Measurements from ENCODE around the gene PACSIN2.
A peak's percentile ranks its signal among the peaks of the same experiment; 100 is the strongest.

Gene PACSIN2

GRCh38 chr22:42934338-42934737 lies 80.6 kb downstream of the PACSIN2 start:
- H3K4me3 ChIP-seq: peak overlapping the region in 8 of 10 experiments; percentile 25 to 63 (median 48); a peak in 16 of 20 replicates
- H3K9me3 ChIP-seq (replicated peaks in 1 of 11): no peaks in the 10 kb centered on the region
- peak overlapping the region; percentile 75 to 92 (median 81) for H3K9ac ChIP-seq
- peaks cover 10 to 96% (median 24%) of the 10 kb centered on the region in 11 experiments; a peak in 17 of 22 replicates for H4K20me1 ChIP-seq
- H3K4me2 ChIP-seq: peak overlapping the region; percentile 84 to 100 (median 95)
- TF ChIP-seq Cebpa-rat (IDR thresholded peaks at IDR 0.05): no peak
- peak overlapping the region; percentile 90 to 100 (median 95) for H3K27ac ChIP-seq
- H3K27me3 ChIP-seq: no peaks in the 10 kb centered on the region
- peaks cover 93 to 100% (median 98%) of the 10 kb centered on the region in 10 experiments for H3K4me1 ChIP-seq
- H3K36me3 ChIP-seq: peaks cover 0 to 10% (median 0%) of the 10 kb centered on the region in 11 experiments; a peak in 2 of 22 replicates

GRCh38 chr22:42933485-42934091 lies 81.4 kb downstream of the PACSIN2 start:
- Histone ChIP-seq H3K9ac (peak overlapping the region; percentile 75 to 92 (median 81)), H3K36me3 (peaks cover 0 to 10% (median 0%) of the 10 kb centered on the region in 11 experiments; a peak in 2 of 22 replicates), H3K4me1 (peaks cover 93 to 100% (median 98%) of the 10 kb centered on the region in 10 experiments), H3K4me2 (peak overlapping the region; percentile 84 to 100 (median 95)), H3K27ac (peak overlapping the region; percentile 90 to 100 (median 95)), H3K9me3 (replicated peaks in 1 of 11) (no peaks in the 10 kb centered on the region), H4K20me1 (peaks cover 3 to 96% (median 17%) of the 10 kb centered on the region in 11 experiments; a peak in 17 of 22 replicates), H3K27me3 (no peaks in the 10 kb centered on the region), H3K4me3 (peak overlapping the region in 8 of 10 experiments; percentile 45 to 63 (median 48); a peak in 16 of 20 replicates)
- no peak for TF ChIP-seq Cebpa-rat (IDR thresholded peaks at IDR 0.05)

GRCh38 chr22:42932857-42933484 lies 82.0 kb downstream of the PACSIN2 start:
- peaks cover 0 to 8% (median 4%) of the 10 kb centered on the region in 11 experiments; a peak in 9 of 22 replicates for H3K36me3 ChIP-seq
- peak overlapping the region; percentile 90 to 100 (median 95) for H3K27ac ChIP-seq
- peaks cover 93 to 100% (median 98%) of the 10 kb centered on the region in 10 experiments for H3K4me1 ChIP-seq
- no peaks in the 10 kb centered on the region for H3K27me3 ChIP-seq
- peak overlapping the region; percentile 84 to 100 (median 95) for H3K4me2 ChIP-seq
- no peak for TF ChIP-seq Cebpa-rat (IDR thresholded peaks at IDR 0.05)
- H3K4me3 ChIP-seq: peak overlapping the region in 9 of 10 experiments; percentile 2 to 63 (median 47); a peak in 15 of 20 replicates
- H3K9me3 ChIP-seq (replicated peaks in 1 of 11): no peaks in the 10 kb centered on the region
- H3K9ac ChIP-seq: peak overlapping the region; percentile 75 to 92 (median 81)
- peaks cover 0 to 96% (median 10%) of the 10 kb centered on the region in 11 experiments; a peak in 15 of 22 replicates for H4K20me1 ChIP-seq

- Histone ChIP-seq H3K27me3 (no peaks in the 10 kb centered on the region), H3K9ac (peak overlapping the region; percentile 75 to 92 (median 81)), H3K4me1 (peaks cover 88 to 100% (median 98%) of the 10 kb centered on the region in 10 experiments), H4K20me1 (peaks cover 0 to 96% (median 3%) of the 10 kb centered on the region in 11 experiments; a peak in 13 of 22 replicates), H3K9me3 (replicated peaks in 1 of 11) (no peaks in the 10 kb centered on the region), H3K27ac (peak overlapping the region; percentile 90 to 100 (median 95)), H3K4me3 (peak overlapping the region in 9 of 10 experiments; percentile 28 to 63 (median 47); a peak in 17 of 20 replicates), H3K36me3 (peaks cover 0 to 13% (median 9%) of the 10 kb centered on the region in 11 experiments; a peak in 11 of 22 replicates), H3K4me2 (peak overlapping the region; percentile 84 to 100 (median 95))
- TF ChIP-seq Cebpa-rat (IDR thresholded peaks at IDR 0.05): no peak
Measured at GRCh38 chr22:42932197-42932519, 82.8 kb downstream of the PACSIN2 start.

- Histone ChIP-seq H4K20me1 (peaks cover 0 to 96% (median 0%) of the 10 kb centered on the region in 11 experiments; a peak in 8 of 22 replicates), H3K27ac (peak overlapping the region; percentile 90 to 100 (median 95)), H3K9me3 (replicated peaks in 1 of 11) (no peaks in the 10 kb centered on the region), H3K4me2 (peak overlapping the region; percentile 84 to 100 (median 95)), H3K4me1 (peaks cover 90 to 100% (median 98%) of the 10 kb centered on the region in 10 experiments), H3K36me3 (peaks cover 0 to 13% (median 9%) of the 10 kb centered on the region in 11 experiments; a peak in 11 of 22 replicates), H3K9ac (peak overlapping the region; percentile 75 to 92 (median 81)), H3K4me3 (peak overlapping the region in 9 of 10 experiments; percentile 28 to 63 (median 47); a peak in 17 of 20 replicates), H3K27me3 (no peaks in the 10 kb centered on the region)
- TF ChIP-seq Cebpa-rat (IDR thresholded peaks at IDR 0.05): peak in 5 of 11 experiments; percentile 63 to 83 (median 68); a peak in 10 of 22 replicates
Measured at GRCh38 chr22:42931421-42932196, 83.3 kb downstream of the PACSIN2 start.

GRCh38 chr22:42930810-42931420 lies 84.0 kb downstream of the PACSIN2 start:
- Histone ChIP-seq H3K9ac (peak overlapping the region; percentile 75 to 92 (median 81)), H3K27ac (peak overlapping the region; percentile 90 to 100 (median 95)), H3K36me3 (peaks cover 0 to 13% (median 9%) of the 10 kb centered on the region in 11 experiments; a peak in 11 of 22 replicates), H3K27me3 (no peaks in the 10 kb centered on the region), H3K4me1 (peaks cover 90 to 100% (median 98%) of the 10 kb centered on the region in 10 experiments), H4K20me1 (peaks cover 0 to 97% (median 0%) of the 10 kb centered on the region in 11 experiments; a peak in 9 of 22 replicates), H3K4me2 (peak overlapping the region; percentile 84 to 100 (median 95)), H3K4me3 (peak overlapping the region in 9 of 10 experiments; percentile 25 to 63 (median 31); a peak in 15 of 20 replicates), H3K9me3 (replicated peaks in 1 of 11) (no peaks in the 10 kb centered on the region)
- no peak for TF ChIP-seq Cebpa-rat (IDR thresholded peaks at IDR 0.05)

GRCh38 chr22:42929838-42930155 lies 85.2 kb downstream of the PACSIN2 start:
- peaks cover 0 to 11% (median 7%) of the 10 kb centered on the region in 11 experiments; a peak in 10 of 22 replicates for H3K36me3 ChIP-seq
- peaks cover 0 to 98% (median 0%) of the 10 kb centered on the region in 11 experiments; a peak in 10 of 22 replicates for H4K20me1 ChIP-seq
- H3K9me3 ChIP-seq (replicated peaks in 1 of 11): no peaks in the 10 kb centered on the region
- H3K4me3 ChIP-seq: peak overlapping the region in 2 of 10 experiments; percentile 2 to 14; a peak in 3 of 20 replicates
- no peaks in the 10 kb centered on the region for H3K27me3 ChIP-seq
- no peak for TF ChIP-seq Cebpa-rat (IDR thresholded peaks at IDR 0.05)
- H3K4me1 ChIP-seq: peaks cover 90 to 100% (median 98%) of the 10 kb centered on the region in 10 experiments
- peak overlapping the region; percentile 84 to 100 (median 95) for H3K4me2 ChIP-seq
- H3K27ac ChIP-seq: peak overlapping the region; percentile 90 to 100 (median 95); a peak in 21 of 22 replicates
- H3K9ac ChIP-seq: peak overlapping the region in 10 of 11 experiments; percentile 58 to 92 (median 82); a peak in 19 of 22 replicates
